ENCODE measurements around the gene GALNT14.

DNA sequence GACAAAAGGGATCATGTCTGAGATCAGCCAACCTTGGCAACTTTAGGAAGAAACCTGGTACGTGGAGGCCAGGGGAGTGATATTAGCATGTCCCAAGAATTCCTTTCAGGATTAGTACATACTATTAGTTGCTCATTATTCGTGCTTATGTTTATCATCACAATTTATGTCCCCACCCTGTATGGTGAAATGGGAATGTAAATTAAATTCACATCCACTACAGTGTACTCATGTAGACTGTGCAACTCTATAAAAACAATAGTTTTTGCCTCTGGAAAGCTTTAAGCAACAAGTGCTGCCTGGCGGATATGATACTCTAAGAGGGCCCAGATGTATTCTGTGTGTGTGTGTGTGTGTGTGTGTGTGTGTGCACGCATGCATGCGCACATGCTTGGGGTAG is 110.7 kb downstream of the GALNT14 start:
- TF ChIP-seq FOXM1 (IDR thresholded peaks at IDR 0.05; ENCODE audit: low read depth) (no peak), FOXM1 (CRISPR knock-in tag; IDR thresholded peaks at IDR 0.05; ENCODE audit: low read depth) (no peak), KDM1A (IDR thresholded peaks at IDR 0.05) (no peak), PML (IDR thresholded peaks at IDR 0.05; ENCODE audit: low read length) (no peak), TCFL5 (CRISPR knock-in tag; conservative IDR thresholded peaks at IDR 0.05) (no peak), SMAD3 (CRISPR knock-in tag; conservative IDR thresholded peaks at IDR 0.05) (no peak)
- TF ChIP-seq, protein P1, sequence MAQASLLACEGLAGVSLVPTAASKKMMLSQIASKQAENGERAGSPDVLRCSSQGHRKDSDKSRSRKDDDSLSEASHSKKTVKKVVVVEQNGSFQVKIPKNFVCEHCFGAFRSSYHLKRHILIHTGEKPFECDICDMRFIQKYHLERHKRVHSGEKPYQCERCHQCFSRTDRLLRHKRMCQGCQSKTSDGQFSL (CRISPR knock-in tag; IDR thresholded peaks at IDR 0.05), result no peak
- TF ChIP-seq, protein P1 (tag; IDR thresholded peaks at IDR 0.05), result no peak
- TF ChIP-seq, protein P2, sequence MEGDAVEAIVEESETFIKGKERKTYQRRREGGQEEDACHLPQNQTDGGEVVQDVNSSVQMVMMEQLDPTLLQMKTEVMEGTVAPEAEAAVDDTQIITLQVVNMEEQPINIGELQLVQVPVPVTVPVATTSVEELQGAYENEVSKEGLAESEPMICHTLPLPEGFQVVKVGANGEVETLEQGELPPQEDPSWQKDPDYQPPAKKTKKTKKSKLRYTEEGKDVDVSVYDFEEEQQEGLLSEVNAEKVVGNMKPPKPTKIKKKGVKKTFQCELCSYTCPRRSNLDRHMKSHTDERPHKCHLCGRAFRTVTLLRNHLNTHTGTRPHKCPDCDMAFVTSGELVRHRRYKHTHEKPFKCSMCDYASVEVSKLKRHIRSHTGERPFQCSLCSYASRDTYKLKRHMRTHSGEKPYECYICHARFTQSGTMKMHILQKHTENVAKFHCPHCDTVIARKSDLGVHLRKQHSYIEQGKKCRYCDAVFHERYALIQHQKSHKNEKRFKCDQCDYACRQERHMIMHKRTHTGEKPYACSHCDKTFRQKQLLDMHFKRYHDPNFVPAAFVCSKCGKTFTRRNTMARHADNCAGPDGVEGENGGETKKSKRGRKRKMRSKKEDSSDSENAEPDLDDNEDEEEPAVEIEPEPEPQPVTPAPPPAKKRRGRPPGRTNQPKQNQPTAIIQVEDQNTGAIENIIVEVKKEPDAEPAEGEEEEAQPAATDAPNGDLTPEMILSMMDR (IDR thresholded peaks at IDR 0.05 in 2 of 3, conservative IDR thresholded peaks at IDR 0.05 in 1 of 3; ENCODE audit: insufficient read depth in 2 of 3, low read depth in 1 of 3, low read length in 3 of 3), result no peak
- TF ChIP-seq, protein P3, sequence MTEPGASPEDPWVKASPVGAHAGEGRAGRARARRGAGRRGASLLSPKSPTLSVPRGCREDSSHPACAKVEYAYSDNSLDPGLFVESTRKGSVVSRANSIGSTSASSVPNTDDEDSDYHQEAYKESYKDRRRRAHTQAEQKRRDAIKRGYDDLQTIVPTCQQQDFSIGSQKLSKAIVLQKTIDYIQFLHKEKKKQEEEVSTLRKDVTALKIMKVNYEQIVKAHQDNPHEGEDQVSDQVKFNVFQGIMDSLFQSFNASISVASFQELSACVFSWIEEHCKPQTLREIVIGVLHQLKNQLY (CRISPR knock-in tag; conservative IDR thresholded peaks at IDR 0.05), result no peak
- TF ChIP-seq, protein P4, sequence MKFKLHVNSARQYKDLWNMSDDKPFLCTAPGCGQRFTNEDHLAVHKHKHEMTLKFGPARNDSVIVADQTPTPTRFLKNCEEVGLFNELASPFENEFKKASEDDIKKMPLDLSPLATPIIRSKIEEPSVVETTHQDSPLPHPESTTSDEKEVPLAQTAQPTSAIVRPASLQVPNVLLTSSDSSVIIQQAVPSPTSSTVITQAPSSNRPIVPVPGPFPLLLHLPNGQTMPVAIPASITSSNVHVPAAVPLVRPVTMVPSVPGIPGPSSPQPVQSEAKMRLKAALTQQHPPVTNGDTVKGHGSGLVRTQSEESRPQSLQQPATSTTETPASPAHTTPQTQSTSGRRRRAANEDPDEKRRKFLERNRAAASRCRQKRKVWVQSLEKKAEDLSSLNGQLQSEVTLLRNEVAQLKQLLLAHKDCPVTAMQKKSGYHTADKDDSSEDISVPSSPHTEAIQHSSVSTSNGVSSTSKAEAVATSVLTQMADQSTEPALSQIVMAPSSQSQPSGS (CRISPR knock-in tag; IDR thresholded peaks at IDR 0.05), result no peak
